HepG2 (cell line): ENCODE results near the gene OAS2.

Experiments used
- CTCF ChIP-seq: sonication (generic); formaldehyde crosslinking; IDR thresholded peaks from 2 replicates; pipeline ENCODE4 v1.5.0; 2020; ENCODE audit warnings: mild to moderate bottlenecking, missing genetic modification reagents, moderate library complexity
- E2F5 ChIP-seq: sonication (generic); formaldehyde crosslinking; conservative IDR thresholded peaks from 2 replicates; pipeline ENCODE4 v1.4.0; 2020; ENCODE audit warnings: missing genetic modification reagents
- FOXP1 ChIP-seq, 2 experiments: fragments of 450-650 bp in 1 of 2; IDR thresholded peaks; 2 replicates each; pipeline ENCODE4 v1.6.1; 2017 to 2018; ENCODE audit warnings: antibody characterized with exemption in 1 of 2
- GABPB1 ChIP-seq: IDR thresholded peaks from 2 replicates; pipeline ENCODE4 v1.6.1; 2016; ENCODE audit warnings: mild to moderate bottlenecking, missing genetic modification reagents, moderate library complexity, missing compliant biosample characterization
- JUNB ChIP-seq: sonication (generic); formaldehyde crosslinking; IDR thresholded peaks from 2 replicates; pipeline ENCODE4 v1.8.0; 2022; ENCODE audit warnings: missing genetic modification reagents, mild to moderate bottlenecking, borderline replicate concordance
- NR1H2 ChIP-seq: sonication (generic); formaldehyde crosslinking; IDR thresholded peaks from 2 replicates; pipeline ENCODE4 v1.8.1; 2022; ENCODE audit warnings: low read depth, missing genetic modification reagents, borderline replicate concordance
- POLR2A ChIP-seq, 2 experiments: IDR thresholded peaks; 2 replicates each; pipeline ENCODE4 v1.6.1; 2011; ENCODE audit warnings: low read depth in 2 of 2, low read length in 2 of 2, mild to moderate bottlenecking in 1 of 2, moderate library complexity in 1 of 2; ENCODE audit not compliant: insufficient read depth in 1 of 2
- POLR2AphosphoS2 ChIP-seq: IDR thresholded peaks from 2 replicates; pipeline ENCODE4 v1.6.1; 2011; ENCODE audit warnings: low read depth, low read length, improper control_type of control experiment
- RAD21 ChIP-seq: fragments of 450-650 bp; formaldehyde crosslinking; IDR thresholded peaks from 2 replicates; pipeline ENCODE4 v1.5.0; 2020; ENCODE audit warnings: mild to moderate bottlenecking
- TSC22D2 ChIP-seq: sonication (generic); formaldehyde crosslinking; IDR thresholded peaks from 2 replicates; pipeline ENCODE4 v1.5.1; 2020; ENCODE audit warnings: missing genetic modification reagents, mild to moderate bottlenecking, borderline replicate concordance
- ZNF20 ChIP-seq: sonication (generic); formaldehyde crosslinking; IDR thresholded peaks from 2 replicates; pipeline ENCODE4 v1.4.0; 2020; ENCODE audit warnings: mild to moderate bottlenecking, moderate library complexity, missing genetic modification reagents
- TF ChIP-seq, protein P1 (sequence below), 2 experiments: IDR thresholded peaks; 2 replicates each; pipeline ENCODE4 v1.6.1; 2011 to 2012; ENCODE audit warnings: low read length in 2 of 2, borderline replicate concordance in 1 of 2, low read depth in 1 of 2, mild to moderate bottlenecking in 1 of 2, moderate library complexity in 1 of 2

DNA sequence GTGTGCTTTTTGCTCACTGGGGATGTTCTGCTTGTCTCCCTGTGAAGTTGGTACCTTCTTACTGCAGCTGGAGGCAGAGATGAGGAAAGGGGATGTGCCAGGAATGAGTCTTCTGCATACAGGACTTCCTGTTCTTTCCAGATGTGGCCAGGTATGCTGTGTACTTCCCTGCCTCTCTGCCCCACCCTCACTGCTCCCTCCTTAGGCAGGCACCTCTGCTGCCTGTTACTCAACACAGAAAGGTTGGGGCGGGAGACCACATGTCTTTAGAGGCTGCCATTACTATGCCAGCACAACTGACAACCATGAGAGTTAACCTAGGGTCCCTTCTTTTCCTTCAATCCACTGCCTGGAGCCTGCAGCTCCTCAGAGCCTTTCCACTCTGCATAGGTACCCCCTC is 42.1 kb upstream of the OAS2 start:
- TF ChIP-seq POLR2AphosphoS2 (no peak), E2F5 (no peak), GABPB1 (CRISPR knock-in tag) (no peak), JUNB (CRISPR knock-in tag) (no peak), ZNF20 (CRISPR knock-in tag) (no peak), FOXP1 (IDR thresholded peaks at IDR 0.05) (no peak), FOXP1 (CRISPR knock-in tag; IDR thresholded peaks at IDR 0.05) (no peak), POLR2A (IDR thresholded peaks at IDR 0.05; ENCODE audit: insufficient read depth in 1 of 2, low read depth in 2 of 2, low read length in 2 of 2) (no peak), TSC22D2 (CRISPR knock-in tag) (no peak), CTCF (no peak), NR1H2 (CRISPR knock-in tag) (no peak), RAD21 (CRISPR knock-in tag) (no peak)
- TF ChIP-seq, protein P1, sequence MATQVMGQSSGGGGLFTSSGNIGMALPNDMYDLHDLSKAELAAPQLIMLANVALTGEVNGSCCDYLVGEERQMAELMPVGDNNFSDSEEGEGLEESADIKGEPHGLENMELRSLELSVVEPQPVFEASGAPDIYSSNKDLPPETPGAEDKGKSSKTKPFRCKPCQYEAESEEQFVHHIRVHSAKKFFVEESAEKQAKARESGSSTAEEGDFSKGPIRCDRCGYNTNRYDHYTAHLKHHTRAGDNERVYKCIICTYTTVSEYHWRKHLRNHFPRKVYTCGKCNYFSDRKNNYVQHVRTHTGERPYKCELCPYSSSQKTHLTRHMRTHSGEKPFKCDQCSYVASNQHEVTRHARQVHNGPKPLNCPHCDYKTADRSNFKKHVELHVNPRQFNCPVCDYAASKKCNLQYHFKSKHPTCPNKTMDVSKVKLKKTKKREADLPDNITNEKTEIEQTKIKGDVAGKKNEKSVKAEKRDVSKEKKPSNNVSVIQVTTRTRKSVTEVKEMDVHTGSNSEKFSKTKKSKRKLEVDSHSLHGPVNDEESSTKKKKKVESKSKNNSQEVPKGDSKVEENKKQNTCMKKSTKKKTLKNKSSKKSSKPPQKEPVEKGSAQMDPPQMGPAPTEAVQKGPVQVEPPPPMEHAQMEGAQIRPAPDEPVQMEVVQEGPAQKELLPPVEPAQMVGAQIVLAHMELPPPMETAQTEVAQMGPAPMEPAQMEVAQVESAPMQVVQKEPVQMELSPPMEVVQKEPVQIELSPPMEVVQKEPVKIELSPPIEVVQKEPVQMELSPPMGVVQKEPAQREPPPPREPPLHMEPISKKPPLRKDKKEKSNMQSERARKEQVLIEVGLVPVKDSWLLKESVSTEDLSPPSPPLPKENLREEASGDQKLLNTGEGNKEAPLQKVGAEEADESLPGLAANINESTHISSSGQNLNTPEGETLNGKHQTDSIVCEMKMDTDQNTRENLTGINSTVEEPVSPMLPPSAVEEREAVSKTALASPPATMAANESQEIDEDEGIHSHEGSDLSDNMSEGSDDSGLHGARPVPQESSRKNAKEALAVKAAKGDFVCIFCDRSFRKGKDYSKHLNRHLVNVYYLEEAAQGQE (IDR thresholded peaks at IDR 0.05; ENCODE audit: borderline replicate concordance in 1 of 2, low read depth in 1 of 2, low read length in 2 of 2): no peak
